ENCODE data around the gene RNF126.
"Not testable (repeated sequence)": the region's sequence is repeated elsewhere in the genome, so short reads cannot be mapped to it uniquely, and the experiment has no call there.

RNF126 gene

DNA sequence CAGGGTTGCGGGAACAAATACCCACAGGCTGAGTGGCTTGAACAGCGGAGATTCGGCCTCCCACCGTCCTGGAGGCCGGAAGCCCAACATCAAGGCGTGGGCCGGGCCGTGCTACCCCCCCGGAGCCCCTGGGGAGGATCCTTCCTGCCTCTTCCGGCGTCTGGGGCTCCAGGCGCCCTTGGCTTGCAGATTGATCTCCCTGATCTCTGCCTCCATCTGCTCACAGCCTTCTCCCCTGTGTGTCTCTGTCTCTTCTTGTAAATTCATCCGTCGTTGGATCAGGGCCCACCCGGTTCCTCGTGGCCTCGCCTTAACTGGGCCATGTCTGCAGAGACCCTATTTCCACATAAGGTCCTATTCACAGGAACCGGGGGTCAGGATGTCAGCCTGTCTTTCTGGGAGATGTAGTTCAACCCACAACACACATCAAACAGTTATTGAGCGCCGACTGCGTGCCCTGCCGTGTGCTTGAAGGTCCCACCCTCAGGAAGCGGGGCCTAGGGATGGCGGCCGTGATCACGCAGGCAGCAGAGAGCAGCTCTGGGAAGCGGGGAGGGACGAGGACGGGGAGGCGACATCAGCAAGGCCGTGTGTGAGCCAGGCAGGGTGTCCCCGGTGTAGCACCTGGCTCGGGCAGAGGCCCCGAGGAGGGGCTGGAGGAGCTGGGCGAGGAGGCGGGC is 52.1 kb downstream of the RNF126 start:
- ATAC-seq (peak; percentile 35), DNase-seq (peak; percentile 63)
- Mint-ChIP-seq H3K27me3 (no peaks in the 10 kb centered on the region), H3K27ac (peak overlapping the region; percentile 93), H3K4me3 (peak overlapping the region; percentile 80), H3K4me1 (peaks cover 32% of the 10 kb centered on the region), H3K9me3 (no peaks in the 10 kb centered on the region), H3K36me3 (ENCODE audit: low read depth) (no peaks in the 10 kb centered on the region)

DNA sequence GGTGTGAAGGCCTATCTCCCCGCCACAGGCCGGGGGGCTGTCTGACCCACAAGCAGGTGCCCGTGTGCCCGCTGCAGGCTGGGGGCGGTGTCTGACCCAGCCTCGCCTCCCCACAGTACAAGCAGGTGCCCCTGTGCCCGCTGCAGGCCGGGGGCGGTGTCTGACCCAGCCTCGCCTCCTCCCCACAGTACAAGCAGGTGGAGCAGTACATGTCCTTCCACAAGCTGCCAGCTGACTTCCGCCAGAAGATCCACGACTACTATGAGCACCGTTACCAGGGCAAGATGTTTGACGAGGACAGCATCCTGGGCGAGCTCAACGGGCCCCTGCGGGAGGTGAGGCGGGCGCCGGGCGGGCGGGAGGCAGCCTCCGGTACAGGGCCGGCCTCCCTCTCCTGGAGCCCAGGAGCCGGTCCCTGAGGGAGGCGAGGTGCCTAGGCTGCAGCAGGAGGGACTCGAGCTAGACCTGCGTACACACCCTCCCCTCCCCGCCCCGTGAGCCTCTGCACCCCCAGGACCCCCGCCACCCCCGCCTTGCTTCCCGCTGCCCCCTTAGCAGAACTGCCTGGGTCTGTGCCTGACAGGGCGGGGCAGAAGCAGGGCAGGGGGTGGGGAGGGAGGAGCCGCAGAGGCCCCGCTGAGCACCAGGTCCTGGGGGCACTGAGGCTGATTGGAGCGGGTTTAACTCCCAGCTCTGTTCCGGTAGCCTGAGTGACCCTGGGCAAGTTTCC is 52.8 kb downstream of the RNF126 start:
- Mint-ChIP-seq H3K36me3 (ENCODE audit: low read depth) (no peaks in the 10 kb centered on the region), H3K9me3 (no peaks in the 10 kb centered on the region)
- ATAC-seq = peak; percentile 5

DNA sequence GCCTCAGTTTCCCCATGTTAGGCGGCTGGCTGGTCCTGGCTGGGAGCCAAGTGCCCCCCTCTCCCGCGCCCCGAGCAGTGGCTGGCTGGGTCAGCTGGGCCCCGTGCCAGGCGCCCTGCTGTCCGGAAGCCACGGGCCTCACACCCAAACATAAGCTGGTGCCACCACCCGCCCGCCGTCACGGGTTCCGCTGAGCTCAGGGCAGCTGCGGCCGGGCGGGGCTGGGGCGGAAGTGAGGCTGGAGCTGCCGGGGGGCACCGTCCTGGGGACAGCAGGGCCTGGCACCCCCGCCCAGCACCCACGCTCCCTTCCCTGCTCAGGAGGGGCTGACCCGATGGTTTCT is 54.0 kb downstream of the RNF126 start:
- DNase-seq = no peak
- H3K36me3 Mint-ChIP-seq (ENCODE audit: low read depth) = no peaks in the 10 kb centered on the region
- peaks cover 29% of the 10 kb centered on the region for H3K4me1 Mint-ChIP-seq
- H3K27ac Mint-ChIP-seq = no peak overlapping the region
- H3K27me3 Mint-ChIP-seq = no peaks in the 10 kb centered on the region
- ATAC-seq = no peak
- no peaks in the 10 kb centered on the region for H3K9me3 Mint-ChIP-seq
- no peak overlapping the region for H3K4me3 Mint-ChIP-seq

More for the DNA sequence above, 52.8 kb downstream of the RNF126 start:
- Mint-ChIP-seq H3K27ac (peak overlapping the region; percentile 93), H3K4me1 (peaks cover 29% of the 10 kb centered on the region), H3K27me3 (no peaks in the 10 kb centered on the region), H3K4me3 (peak overlapping the region; percentile 80)
- DNase-seq = no peak

DNA sequence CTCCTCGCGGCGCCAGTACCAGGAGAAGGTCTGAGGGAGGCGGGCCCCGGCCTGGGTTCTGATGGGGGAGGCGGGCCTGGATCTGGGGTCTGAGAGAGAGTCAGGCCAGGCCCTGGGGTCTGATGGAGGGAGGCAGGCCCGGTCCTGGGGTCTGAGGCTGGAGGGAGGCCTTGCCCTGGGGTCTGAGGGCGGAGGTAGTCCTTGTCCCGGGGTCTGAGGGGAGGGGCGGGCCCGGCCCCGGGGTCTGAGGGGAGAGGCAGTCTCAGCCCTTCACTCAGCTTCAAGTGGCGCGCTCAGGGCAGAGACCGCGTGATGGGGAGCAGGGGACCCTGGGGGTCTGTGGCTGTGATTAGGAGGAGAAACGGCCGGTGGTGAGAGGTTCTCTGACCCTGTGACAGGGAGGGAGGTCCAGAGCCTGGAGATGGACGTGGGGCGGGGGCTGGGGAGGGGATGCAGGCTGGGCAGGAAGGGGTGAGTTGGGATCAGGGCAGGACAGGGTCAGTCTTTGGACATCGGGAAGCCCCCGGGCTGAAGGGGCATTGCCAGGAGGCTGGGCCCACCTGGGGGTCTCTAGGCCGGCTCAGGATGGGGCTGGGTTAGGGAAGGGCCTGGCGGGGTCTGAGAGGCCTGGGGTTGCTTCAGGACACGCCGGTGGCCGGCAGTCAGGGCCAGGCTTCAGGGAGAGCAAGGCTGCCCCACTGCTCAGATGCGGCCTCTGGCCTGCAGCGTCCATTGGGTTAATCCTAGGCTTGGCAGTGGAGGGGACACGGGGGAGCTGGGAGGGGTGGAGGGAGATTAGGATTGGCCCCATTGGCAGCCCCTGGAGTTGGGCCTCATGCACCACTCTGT is 54.6 kb downstream of the RNF126 start:
- no peaks in the 10 kb centered on the region for H3K27me3 Mint-ChIP-seq
- H3K4me1 Mint-ChIP-seq = peaks cover 29% of the 10 kb centered on the region
- no peak overlapping the region for H3K4me3 Mint-ChIP-seq
- no peak overlapping the region for H3K27ac Mint-ChIP-seq
- DNase-seq (no peak), ATAC-seq (no peak)
- no peaks in the 10 kb centered on the region for H3K9me3 Mint-ChIP-seq
- no peaks in the 10 kb centered on the region for H3K36me3 Mint-ChIP-seq (ENCODE audit: low read depth)

DNA sequence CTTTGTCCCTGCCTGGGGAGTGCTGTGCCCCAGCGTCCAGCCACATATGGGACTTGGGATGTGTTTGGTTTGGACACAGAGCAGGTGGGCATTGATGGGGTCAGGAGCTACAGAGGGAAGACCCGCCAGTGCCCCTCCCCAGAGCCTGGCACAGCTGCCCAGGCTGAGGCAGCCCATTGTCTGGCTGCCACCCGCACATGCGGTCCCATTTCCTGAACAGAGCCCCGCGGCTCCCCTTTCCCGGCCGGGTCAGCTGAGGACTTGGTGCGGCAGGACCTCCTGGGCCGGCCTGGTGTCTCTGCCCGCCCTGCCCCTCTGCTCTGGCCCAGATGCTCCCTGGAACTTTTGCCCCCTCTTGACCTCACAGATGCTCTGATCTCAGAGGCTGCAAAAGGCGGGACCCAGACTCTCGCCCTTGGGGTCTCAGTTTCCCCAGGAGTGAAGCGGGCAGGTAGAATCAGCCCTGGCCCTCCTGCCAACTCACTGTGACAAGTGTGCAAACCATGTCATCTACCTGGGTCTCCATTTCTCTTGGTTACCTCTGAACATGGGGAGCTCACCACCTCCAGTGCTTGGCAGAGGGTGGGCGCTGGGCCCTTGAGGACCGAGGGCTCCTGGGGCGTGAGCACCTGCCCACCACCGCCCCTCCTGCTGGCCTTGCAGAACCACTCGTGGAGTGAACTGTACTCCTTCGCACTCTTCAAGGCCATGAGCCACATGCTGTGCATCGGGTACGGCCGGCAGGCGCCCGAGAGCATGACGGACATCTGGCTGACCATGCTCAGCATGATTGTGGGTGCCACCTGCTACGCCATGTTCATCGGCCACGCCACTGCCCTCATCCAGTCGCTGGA is 55.5 kb downstream of the RNF126 start:
- Mint-ChIP-seq H3K27ac (no peak overlapping the region), H3K9me3 (no peaks in the 10 kb centered on the region), H3K4me1 (peaks cover 22% of the 10 kb centered on the region), H3K27me3 (no peaks in the 10 kb centered on the region), H3K4me3 (no peak overlapping the region), H3K36me3 (ENCODE audit: low read depth) (no peaks in the 10 kb centered on the region)
- no peak for ATAC-seq
- DNase-seq = no peak

DNA sequence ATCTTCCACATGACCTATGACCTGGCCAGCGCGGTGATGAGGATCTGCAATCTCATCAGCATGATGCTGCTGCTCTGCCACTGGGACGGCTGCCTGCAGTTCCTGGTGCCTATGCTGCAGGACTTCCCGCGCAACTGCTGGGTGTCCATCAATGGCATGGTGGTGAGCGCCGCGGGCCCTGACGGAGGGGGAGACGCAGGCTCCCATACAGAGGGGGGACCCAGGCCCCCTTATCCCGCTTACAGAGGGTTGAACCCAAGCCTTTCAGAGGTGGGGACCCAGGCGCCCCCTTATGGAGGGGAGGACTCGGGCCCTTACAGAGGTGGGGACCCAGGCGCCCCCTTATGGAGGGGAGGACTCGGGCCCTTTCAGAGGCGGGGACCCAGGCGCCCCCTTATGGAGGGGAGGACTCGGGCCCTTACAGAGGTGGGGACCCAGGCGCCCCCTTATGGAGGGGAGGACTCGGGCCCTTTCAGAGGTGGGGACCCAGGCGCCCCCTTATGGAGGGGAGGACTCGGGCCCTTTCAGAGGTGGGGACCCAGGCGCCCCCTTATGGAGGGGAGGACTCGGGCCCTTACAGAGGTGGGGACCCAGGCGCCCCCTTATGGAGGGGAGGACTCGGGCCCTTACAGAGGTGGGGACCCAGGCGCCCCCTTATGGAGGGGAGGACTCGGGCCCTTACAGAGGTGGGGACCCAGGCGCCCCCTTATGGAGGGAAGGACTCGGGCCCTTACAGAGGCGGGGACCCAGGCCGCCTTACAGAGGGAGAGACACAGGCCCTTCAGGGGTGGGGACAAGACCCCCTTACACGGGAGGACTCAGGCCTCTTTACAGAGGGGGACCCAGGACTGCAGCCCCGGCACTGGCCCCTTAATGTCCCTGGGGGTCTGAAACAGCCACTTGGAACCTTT is 57.7 kb downstream of the RNF126 start:
- not testable (repeated sequence) for H3K4me1 Mint-ChIP-seq; H3K4me3 Mint-ChIP-seq; H3K27me3 Mint-ChIP-seq; H3K9me3 Mint-ChIP-seq; H3K27ac Mint-ChIP-seq; H3K36me3 Mint-ChIP-seq (ENCODE audit: low read depth)
- DNase-seq (peak; percentile 34), ATAC-seq (peak; percentile 8)

DNA sequence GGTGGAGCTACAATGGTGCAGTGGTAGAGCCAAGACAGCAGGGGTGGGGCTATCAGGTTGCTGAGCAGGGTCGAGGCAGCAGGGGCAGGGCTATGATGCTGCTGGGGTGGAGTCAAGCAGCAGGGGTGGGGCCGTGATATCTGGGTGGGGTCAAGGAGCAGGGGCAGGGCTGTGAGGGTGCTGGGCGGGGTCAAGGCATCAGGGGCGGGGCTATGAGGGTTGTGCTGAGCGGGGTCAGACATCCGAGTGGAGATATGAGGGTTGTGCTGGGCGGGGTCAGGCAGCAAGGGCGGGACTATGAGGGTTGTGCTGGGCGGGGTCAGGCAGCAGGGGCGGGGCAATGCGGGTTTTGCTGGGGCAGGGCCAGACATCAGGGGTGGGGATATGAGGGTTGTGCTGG is 58.7 kb downstream of the RNF126 start:
- H3K36me3 Mint-ChIP-seq (ENCODE audit: low read depth) = no peaks in the 10 kb centered on the region
- ATAC-seq (peak; percentile 76), DNase-seq (peak; percentile 65)
- no peak overlapping the region for H3K4me3 Mint-ChIP-seq
- H3K9me3 Mint-ChIP-seq = no peaks in the 10 kb centered on the region
- H3K27ac Mint-ChIP-seq = no peak overlapping the region
- H3K27me3 Mint-ChIP-seq = no peaks in the 10 kb centered on the region
- H3K4me1 Mint-ChIP-seq = peaks cover under 1% of the 10 kb centered on the region

DNA sequence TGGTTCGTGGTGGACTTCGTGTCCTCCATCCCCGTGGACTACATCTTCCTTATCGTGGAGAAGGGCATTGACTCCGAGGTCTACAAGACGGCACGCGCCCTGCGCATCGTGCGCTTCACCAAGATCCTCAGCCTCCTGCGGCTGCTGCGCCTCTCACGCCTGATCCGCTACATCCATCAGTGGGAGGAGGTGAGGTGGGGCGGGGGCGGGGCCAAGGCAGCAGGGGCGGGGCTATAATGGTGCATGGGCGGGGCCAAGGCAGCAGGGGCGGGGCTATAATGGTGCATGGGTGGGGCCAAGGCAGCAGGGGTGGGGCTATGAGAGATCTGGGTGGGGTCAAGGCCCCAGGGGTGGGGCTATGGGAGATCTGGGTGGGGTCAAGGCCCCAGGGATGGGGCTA is 59.2 kb downstream of the RNF126 start:
- not testable (repeated sequence) for H3K36me3 Mint-ChIP-seq (ENCODE audit: low read depth); H3K27me3 Mint-ChIP-seq; H3K4me1 Mint-ChIP-seq; H3K27ac Mint-ChIP-seq; H3K9me3 Mint-ChIP-seq; ATAC-seq; H3K4me3 Mint-ChIP-seq
- peak; percentile 28 for DNase-seq

DNA sequence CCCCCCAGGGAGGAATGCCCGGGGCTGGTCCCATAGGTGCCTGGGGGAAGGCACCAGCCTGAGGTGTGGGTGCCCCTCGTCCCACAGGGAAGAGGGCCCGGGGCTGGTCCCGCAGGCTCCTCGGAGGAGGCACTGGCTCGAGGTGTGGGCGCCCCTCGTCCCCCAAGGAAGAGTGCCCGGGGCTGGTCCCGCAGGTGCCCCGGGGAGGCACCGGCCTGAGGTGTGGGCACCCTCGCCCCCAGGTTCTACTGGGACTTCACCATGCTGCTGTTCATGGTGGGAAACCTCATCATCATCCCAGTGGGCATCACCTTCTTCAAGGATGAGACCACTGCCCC is 59.7 kb downstream of the RNF126 start:
- not testable (repeated sequence) for ATAC-seq; H3K36me3 Mint-ChIP-seq (ENCODE audit: low read depth); H3K4me3 Mint-ChIP-seq; H3K4me1 Mint-ChIP-seq; H3K9me3 Mint-ChIP-seq; H3K27me3 Mint-ChIP-seq; H3K27ac Mint-ChIP-seq; DNase-seq

DNA sequence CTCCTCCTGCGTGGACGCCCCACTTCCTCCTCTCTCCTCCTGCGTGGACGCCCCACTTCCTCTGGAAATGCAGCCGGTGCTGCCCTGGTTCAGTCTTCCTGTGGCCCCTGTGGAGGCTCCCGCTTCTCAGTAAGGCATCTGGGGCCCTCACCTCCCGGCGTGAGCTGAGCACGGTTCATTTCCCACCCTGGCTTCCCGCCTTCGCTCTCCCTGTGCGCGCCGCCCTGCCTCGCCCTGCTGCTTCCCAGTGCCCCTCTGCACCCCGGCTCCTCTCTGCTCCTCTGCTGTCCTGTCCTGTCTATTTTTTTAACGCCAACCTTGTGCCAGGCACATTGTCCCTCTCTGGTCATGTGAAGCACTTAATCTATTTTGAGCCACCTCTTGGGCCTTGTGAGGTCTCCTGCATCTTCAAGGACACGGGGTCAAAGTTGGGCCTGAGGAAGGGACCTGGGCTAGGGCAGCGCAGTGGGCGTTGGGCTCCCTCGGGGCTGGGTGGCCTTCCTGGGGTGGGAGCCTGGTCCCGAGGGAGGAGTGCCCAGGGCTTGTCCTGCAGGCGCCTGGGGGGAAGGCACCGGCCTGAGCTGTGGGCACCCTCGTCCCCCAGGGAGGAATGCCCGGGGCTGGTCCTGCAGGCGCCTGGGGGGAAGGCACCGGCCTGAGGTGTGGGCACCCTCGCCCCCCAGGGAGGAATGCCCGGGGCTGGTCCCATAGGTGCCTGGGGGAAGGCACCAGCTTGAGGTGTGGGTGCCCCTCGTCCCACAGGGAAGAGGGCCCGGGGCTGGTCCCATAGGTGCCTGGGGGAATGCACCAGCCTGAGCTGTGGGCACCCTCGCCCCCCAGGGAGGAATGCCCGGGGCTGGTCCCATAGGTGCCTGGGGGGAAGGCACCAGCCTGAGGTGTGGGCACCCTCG is 60.4 kb downstream of the RNF126 start:
- no peak for ATAC-seq

DNA sequence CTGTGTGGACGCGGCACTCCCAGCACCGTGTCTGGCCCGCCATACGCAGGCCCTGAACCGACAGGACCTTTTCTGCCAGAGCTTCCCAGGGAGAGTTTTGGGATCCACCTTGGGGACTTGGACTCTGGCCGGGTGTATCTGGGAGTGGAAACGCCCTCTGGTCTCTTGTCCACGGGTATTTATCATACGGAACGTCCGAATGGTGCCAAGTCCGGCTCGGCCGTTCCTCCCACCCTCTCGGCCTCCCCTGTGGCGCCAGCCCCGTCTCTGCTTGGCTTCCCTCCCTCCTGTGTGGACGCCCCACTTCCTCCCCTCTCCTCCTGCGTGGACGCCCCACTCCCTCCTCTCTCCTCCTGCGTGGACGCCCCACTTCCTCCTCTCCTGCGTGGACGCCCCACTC is 61.2 kb downstream of the RNF126 start:
- no peak for DNase-seq
- Mint-ChIP-seq H3K27ac (no peak overlapping the region), H3K27me3 (no peaks in the 10 kb centered on the region), H3K36me3 (ENCODE audit: low read depth) (no peaks in the 10 kb centered on the region), H3K4me3 (no peak overlapping the region), H3K9me3 (no peaks in the 10 kb centered on the region), H3K4me1 (no peaks in the 10 kb centered on the region)
- ATAC-seq = no peak

More for the DNA sequence above, 60.4 kb downstream of the RNF126 start:
- Mint-ChIP-seq H3K4me1 (no peaks in the 10 kb centered on the region), H3K9me3 (no peaks in the 10 kb centered on the region), H3K27me3 (no peaks in the 10 kb centered on the region), H3K36me3 (ENCODE audit: low read depth) (no peaks in the 10 kb centered on the region), H3K4me3 (no peak overlapping the region), H3K27ac (no peak overlapping the region)
- DNase-seq = no peak

DNA sequence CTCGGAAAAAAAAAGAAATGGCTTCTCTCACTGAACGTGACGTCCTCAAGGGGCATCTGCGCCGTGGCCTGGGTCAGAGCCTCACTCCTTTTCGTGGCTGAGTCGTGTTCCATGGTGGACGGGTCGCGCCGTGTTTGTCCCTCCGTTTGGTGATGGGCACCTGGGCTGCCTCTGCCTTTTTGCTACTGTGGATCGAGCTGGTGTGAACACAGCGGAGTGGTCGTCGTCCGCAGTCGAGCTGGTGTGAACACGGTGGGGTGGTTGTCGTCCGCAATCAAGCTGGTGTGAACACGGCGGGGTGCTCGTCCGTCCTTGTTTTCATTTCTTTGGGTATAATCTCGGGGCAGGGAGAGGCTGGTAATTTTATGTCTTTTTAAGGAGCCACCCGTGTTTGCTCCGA is 61.7 kb downstream of the RNF126 start:
- no peaks in the 10 kb centered on the region for H3K4me1 Mint-ChIP-seq
- no peak for DNase-seq
- no peaks in the 10 kb centered on the region for H3K9me3 Mint-ChIP-seq
- no peaks in the 10 kb centered on the region for H3K36me3 Mint-ChIP-seq (ENCODE audit: low read depth)
- H3K4me3 Mint-ChIP-seq = no peak overlapping the region
- no peak for ATAC-seq
- no peak overlapping the region for H3K27ac Mint-ChIP-seq
- no peaks in the 10 kb centered on the region for H3K27me3 Mint-ChIP-seq

Data from activated naive CD8-positive, alpha-beta T cell treated with anti-CD3 and anti-CD28 coated beads, Interleukin-2, amount 50 U/mL, for 24 hours (primary cell).